ENCODE measurements around the gene LIPE. TPM values are rescaled to one million over a fixed set of nuclear protein-coding genes. Genes with fewer than 3 reads are reported as not detected.

Gene LIPE
- polyA plus RNA-seq, 1 experiment: 1.5 TPM

- no peak for DNase-seq (ENCODE audit: low read depth, low spot score)
- no peaks in the 10 kb centered on the region for H3K9me3 ChIP-seq (ENCODE audit: control insufficient read depth, insufficient read depth, low read length)
- H3K27me3 ChIP-seq (ENCODE audit: control insufficient read depth, insufficient read depth, low read length): no peaks in the 10 kb centered on the region
- H3K27ac ChIP-seq (ENCODE audit: low read depth, low read length): no peak overlapping the region
- ChIA-PET POLR2A (no interaction called here), CTCF (interaction anchor here (1.1 kb wide), 1 partner anchor 295 kb away, joined by 3 read pairs; no protein-coding TSS in a partner anchor)
- H3K4me3 ChIP-seq (ENCODE audit: low read depth, low read length): no peak overlapping the region
- TF ChIP-seq CTCF (IDR thresholded peaks at IDR 0.05; ENCODE audit: low read depth, low read length): no peak
These were observed 23.6 kb downstream of the LIPE start for GRCh38 chr19:42403586-42403985.

- Histone ChIP-seq H3K4me3 (ENCODE audit: low read depth, low read length) (peak overlapping the region; percentile 66; the same call in 1 of the 2 replicates), H3K9me3 (ENCODE audit: control insufficient read depth, insufficient read depth, low read length) (no peaks in the 10 kb centered on the region), H3K27me3 (ENCODE audit: control insufficient read depth, insufficient read depth, low read length) (no peaks in the 10 kb centered on the region), H3K27ac (ENCODE audit: low read depth, low read length) (peak overlapping the region; percentile 11)
- no peak for DNase-seq (ENCODE audit: low read depth, low spot score)
- TF ChIP-seq CTCF (IDR thresholded peaks at IDR 0.05; ENCODE audit: low read depth, low read length): no peak
- ChIA-PET CTCF (interaction anchor here (1.0 to 1.2 kb wide), 2 partner anchors 38 to 39 kb away, joined by 3 read pairs; no protein-coding TSS in a partner anchor), POLR2A (no interaction called here)
These were observed 24.6 kb downstream of the LIPE start for GRCh38 chr19:42402376-42403116.

GRCh38 chr19:42401365-42402303 lies 25.6 kb downstream of the LIPE start:
- ChIA-PET CTCF (interaction anchor here (0.6 to 2.6 kb wide), 12 partner anchors 10 to 269 kb away, joined by 3 to 12 read pairs (median 3); partner anchors contain the start of gene POU2F2), POLR2A (interaction anchor here (0.8 kb wide), 1 partner anchor 22 kb away, joined by 4 read pairs; no protein-coding TSS in a partner anchor)
- H3K9me3 ChIP-seq (ENCODE audit: control insufficient read depth, insufficient read depth, low read length): no peaks in the 10 kb centered on the region
- no peaks in the 10 kb centered on the region for H3K27me3 ChIP-seq (ENCODE audit: control insufficient read depth, insufficient read depth, low read length)
- peak; percentile 51 for DNase-seq (ENCODE audit: low read depth, low spot score)
- H3K27ac ChIP-seq (ENCODE audit: low read depth, low read length): no peak overlapping the region
- TF ChIP-seq CTCF (IDR thresholded peaks at IDR 0.05; ENCODE audit: low read depth, low read length): peak; percentile 85
- H3K4me3 ChIP-seq (ENCODE audit: low read depth, low read length): peak overlapping the region; percentile 66

- Histone ChIP-seq H3K27ac (ENCODE audit: low read depth, low read length) (no peak overlapping the region), H3K9me3 (ENCODE audit: control insufficient read depth, insufficient read depth, low read length) (no peaks in the 10 kb centered on the region), H3K27me3 (ENCODE audit: control insufficient read depth, insufficient read depth, low read length) (no peaks in the 10 kb centered on the region), H3K4me3 (ENCODE audit: low read depth, low read length) (no peak overlapping the region)
- TF ChIP-seq CTCF (IDR thresholded peaks at IDR 0.05; ENCODE audit: low read depth, low read length): no peak
- CTCF ChIA-PET: interaction anchor here (0.8 to 2.6 kb wide), 12 partner anchors 11 to 268 kb away, joined by 3 to 12 read pairs (median 4); partner anchors contain the start of gene POU2F2
- POLR2A ChIA-PET: interaction anchor here (0.6 kb wide), 1 partner anchor 224 kb away, joined by 7 read pairs; no protein-coding TSS in a partner anchor
- DNase-seq (ENCODE audit: low read depth, low spot score): no peak
These were observed 26.8 kb downstream of the LIPE start for GRCh38 chr19:42400404-42400803.
